CMK (cell line): ENCODE data around the gene BIRC2.
A peak's percentile ranks its signal among the peaks of the same experiment; 100 is the strongest.
"Not testable (repeated sequence)": the region's sequence is repeated elsewhere in the genome, so short reads cannot be mapped to it uniquely, and the experiment has no call there.

Experiments used
- DNase-seq: peaks from one replicate; pipeline ENCODE4 v3.0.0-alpha.2; 2010; ENCODE audit warnings: low read depth

BIRC2 gene

GRCh38 chr11:102323542-102324251 lies 23.3 kb upstream of the BIRC2 start:
- no peak for DNase-seq

DNA sequence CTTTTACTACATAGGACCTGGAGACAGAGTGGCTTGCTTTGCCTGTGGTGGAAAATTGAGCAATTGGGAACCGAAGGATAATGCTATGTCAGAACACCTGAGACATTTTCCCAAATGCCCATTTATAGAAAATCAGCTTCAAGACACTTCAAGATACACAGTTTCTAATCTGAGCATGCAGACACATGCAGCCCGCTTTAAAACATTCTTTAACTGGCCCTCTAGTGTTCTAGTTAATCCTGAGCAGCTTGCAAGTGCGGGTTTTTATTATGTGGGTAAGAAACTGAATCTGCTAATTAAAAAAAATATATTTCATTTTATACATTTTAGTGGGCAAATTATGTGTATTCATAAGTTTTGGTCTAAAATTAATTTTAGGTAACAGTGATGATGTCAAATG lies 21.9 kb upstream of the BIRC2 start:
- no peak for DNase-seq

GRCh38 chr11:102328748-102329147 lies 18.3 kb upstream of the BIRC2 start:
- no peak for DNase-seq

- DNase-seq, result no peak
These were observed 16.8 kb upstream of the BIRC2 start for GRCh38 chr11:102330231-102330630.

DNA sequence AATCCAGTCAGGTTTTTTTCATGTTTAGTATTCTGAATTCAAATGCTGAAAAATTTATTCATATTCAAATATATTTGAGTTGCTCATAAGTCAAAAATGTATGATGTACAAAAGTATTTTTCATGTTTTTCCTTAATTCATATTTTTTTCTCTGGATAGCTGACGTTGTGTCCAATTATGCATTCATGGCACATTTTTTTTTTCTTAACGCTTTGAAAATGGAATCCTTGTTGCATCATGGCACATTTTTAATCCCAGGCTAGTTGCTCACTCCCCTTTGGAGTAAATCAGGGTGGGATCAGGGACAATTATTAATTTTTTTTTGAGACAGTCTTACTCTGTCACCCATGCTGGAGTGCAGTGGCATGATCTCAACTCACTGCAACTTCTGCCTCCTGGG lies 15.7 kb upstream of the BIRC2 start:
- DNase-seq, result no peak

DNA sequence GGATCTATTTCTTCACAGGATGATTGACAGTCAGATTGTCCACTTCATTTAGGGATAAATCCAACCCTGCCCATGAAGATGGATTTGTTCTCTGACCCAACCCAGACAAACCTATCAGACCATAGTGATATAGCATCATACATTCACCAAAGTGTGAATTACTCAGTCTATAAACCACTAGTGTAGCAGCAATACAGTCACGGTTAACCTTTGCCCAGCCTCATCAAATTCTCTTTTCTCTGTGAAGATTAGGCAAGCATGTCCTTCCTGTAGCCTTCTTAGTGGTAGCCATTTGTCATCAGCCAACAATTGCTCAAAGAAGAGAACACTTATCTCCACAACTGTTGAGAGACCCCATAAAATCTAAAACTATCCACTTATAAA lies 14.4 kb upstream of the BIRC2 start:
- no peak for DNase-seq

DNA sequence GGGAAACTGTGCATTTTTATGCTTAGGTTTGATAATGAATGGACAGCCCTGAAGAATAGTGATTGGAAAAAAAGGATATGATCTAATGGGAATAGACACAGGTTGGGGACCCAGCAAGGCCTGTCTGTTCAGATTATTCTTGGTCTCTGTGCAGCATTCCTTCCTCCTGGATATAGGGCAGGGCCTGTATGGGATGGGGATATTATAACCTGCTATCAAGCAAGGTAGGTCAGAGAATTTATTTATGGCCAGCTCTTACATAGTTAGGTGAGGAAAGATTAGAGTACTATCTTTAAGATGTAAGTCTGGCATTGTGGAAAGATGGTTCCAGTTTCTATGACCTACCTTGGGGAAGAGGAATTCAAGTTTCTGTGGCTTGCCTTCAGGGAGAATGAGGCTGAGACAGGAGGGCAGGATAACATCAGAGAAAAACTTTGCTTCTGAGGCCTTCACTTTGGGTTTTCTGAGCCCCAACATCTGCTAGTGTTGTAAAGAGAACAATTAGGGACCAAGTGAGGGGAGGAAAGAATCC lies 8.5 kb upstream of the BIRC2 start:
- DNase-seq, result no peak

DNA sequence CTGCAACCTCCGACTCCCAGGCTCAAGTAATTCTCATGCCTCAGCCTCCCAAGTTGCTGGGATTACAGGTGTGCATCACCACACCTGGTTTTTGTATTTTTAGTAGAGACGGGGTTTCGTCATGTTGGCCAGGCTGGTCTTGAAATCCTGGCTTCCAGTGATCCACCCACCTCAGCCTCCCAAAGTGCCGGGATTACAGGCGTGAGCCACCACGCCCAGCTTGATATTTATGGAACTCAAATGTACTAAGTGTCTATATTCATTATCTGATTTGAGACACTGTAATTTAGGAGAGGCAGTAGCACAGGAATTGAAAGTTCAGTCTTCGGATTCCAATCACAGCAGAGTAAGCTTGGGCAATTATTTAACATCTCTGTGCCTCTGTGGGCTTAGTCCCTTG lies 5.7 kb upstream of the BIRC2 start:
- DNase-seq, result not testable (repeated sequence)

- DNase-seq, result peak; percentile 98
These were observed 5.1 kb upstream of the BIRC2 start for GRCh38 chr11:102341844-102342318.

DNA sequence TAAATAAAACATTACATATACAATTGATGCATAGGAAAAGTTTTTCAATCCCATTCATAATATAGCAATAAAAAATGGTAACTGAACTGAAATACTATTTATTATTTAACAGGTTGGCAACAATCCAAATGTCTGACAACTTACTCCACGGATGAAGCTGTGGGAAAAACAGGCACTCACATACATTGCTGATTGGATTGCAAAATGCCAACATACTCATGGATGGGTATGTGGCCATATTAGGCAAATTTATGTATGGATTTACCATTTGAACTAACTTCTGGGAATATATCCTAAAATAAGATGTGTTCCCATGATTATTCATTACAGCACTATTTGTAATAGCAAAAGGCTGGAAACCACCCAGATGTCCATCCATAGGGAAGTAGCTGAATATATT lies 3.2 kb upstream of the BIRC2 start:
- DNase-seq, result no peak

GRCh38 chr11:102345904-102346303 lies 1.1 kb upstream of the BIRC2 start:
- no peak for DNase-seq

DNA sequence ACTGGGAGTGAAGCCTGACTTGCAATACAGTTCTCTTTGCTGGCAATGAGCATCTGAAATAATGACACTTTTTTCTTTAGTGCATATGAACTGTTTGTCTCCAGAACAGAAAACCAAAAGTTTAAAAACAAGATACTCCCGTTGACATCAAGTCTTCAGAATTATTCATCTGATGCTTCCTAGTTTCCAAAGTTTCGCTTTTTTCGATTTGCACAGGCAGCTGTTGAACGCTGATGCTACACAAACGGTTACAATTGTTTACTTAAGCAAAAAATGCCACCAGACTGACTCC lies 612 bp upstream of the BIRC2 start:
- DNase-seq, result no peak

- DNase-seq, result peak; percentile 21
These were observed 702 bp downstream of the BIRC2 start for GRCh38 chr11:102347462-102348370.

DNA sequence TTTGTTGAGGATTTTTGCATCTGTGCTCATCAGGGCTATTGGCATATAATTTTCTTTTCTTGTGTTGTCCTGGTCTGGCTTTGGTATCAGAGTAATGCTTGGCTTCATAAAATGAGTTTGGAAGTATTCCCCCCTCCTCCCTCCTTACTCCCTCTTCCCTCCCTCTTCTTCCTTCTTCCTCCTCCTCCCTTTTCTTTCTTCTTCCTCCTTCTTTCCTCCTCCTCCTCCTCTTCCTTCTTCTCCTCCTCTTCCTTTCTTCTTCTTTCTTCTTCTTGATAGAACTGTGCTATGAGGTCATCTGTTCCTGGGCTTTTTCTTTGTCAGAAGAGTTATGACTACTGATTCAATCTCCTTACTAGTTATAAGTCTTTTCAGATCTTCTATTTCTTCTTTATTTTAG lies 10.1 kb downstream of the BIRC2 start:
- DNase-seq, result no peak

GRCh38 chr11:102359372-102359771 lies 12.4 kb downstream of the BIRC2 start:
- DNase-seq, result no peak

- DNase-seq, result no peak
These were observed 13.7 kb downstream of the BIRC2 start for GRCh38 chr11:102360681-102361080.

DNA sequence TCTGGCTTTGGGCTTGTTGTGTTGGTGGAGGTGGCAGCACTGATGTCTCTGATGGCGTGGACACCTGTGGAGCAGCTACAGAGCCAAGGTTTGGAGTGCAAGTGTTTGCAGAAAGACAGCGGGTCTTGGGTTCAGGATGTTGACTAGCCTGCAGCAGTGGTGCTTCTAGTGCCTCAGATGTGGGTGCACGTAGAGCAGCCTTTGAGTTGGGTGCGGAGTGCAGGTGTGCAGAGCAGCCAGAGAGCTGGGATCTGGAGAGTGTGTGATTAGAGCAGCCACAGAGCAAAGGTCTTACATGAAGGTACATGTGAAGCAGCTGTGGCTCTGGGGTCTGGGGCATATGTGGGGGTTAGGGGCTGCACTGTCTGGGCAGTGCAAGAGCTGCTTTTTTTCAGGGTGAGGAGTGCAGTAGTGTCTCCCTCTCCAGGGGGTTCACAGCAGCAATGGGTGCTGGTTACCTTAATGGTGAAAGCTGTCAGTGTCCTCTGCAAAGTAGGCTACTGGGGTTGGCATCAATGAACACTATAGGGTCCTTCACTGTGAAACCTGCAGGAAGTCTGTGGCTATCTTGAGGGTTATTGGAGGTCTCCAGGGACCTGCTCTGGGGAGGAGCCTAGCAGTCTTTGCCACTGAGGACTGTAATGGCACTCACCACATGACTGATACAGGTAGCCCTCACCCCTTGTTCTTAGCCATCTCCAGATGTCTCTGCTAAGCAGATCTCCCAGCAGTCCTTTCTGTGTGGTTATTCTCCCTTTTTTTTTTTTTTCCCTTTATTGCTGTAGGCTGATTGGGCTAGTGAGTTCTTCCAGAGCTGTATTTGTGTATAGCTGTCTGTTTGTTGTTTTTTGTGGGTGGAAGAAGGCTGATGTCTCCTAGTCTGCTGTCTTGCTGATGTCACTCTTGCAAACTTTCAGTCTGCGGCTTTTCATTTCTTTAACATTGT lies 14.3 kb downstream of the BIRC2 start:
- no peak for DNase-seq

DNA sequence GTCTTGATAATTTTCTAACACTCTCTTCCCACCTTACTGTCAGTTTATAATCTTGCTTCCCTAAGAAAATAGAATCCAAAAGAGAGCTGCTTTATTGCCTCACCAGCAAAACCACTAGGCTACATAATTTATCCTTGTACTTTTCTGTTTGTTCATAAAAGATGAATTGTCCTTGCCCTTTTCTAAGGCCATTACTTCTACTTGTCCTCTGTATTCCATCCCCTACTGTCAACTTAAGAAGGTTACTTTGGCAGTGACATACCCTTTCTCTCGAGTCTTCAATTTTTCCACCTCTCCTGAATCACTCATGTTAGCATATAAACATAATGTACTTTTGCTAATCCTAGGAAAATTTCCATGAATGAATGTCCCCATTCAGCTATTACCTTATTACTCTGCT lies 18.0 kb downstream of the BIRC2 start:
- DNase-seq, result no peak

GRCh38 chr11:102367364-102367763 lies 20.4 kb downstream of the BIRC2 start:
- peak; percentile 27 for DNase-seq

GRCh38 chr11:102368472-102368871 lies 21.5 kb downstream of the BIRC2 start:
- DNase-seq, result no peak

DNA sequence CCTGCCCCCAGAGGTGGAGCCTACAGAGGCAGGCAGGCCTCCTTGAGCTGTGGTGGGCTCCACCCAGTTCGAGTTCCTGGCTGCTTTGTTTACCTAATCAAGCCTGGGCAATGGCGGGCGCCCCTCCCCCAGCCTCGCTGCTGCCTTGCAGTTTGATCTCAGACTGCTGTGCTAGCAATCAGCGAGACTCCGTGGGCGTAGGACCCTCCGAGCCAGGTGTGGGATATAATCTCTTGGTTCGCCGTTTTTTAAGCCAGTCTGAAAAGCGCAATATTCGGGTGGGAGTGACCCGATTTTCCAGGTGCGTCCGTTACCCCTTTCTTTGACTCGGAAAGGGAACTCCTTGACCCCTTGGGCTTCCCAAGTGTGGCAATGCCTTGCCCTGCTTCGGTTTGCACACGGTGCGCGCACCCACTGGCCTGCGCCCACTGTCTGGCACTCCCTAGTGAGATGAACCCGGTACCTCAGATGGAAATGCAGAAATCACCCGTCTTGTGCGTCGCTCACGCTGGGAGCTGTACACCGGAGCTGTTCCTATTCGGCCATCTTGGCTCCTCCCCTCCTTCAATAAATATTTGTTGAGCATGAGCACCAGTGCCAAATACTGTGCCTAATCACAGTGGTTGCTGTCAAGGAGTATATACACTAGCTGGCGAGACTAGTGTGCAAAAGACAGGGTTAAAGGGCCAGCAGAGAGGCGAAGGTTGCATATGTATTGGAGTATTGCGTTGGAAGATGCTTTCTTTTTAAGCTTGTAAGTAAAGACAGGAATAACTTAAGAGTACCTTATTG lies 27.8 kb downstream of the BIRC2 start:
- DNase-seq, result not testable (repeated sequence)
